GM18520 (cell line): ENCODE measurements around the gene ARMC7.
"Not testable (repeated sequence)": the region's sequence is repeated elsewhere in the genome, so short reads cannot be mapped to it uniquely, and the experiment has no call there.

Source experiments
- ATAC-seq: cut with Tn5 transposase; IDR thresholded peaks from one replicate; pipeline ENCODE4 v1.9.1; 2021; ENCODE audit not compliant: unreplicated experiment

The ARMC7 gene

DNA sequence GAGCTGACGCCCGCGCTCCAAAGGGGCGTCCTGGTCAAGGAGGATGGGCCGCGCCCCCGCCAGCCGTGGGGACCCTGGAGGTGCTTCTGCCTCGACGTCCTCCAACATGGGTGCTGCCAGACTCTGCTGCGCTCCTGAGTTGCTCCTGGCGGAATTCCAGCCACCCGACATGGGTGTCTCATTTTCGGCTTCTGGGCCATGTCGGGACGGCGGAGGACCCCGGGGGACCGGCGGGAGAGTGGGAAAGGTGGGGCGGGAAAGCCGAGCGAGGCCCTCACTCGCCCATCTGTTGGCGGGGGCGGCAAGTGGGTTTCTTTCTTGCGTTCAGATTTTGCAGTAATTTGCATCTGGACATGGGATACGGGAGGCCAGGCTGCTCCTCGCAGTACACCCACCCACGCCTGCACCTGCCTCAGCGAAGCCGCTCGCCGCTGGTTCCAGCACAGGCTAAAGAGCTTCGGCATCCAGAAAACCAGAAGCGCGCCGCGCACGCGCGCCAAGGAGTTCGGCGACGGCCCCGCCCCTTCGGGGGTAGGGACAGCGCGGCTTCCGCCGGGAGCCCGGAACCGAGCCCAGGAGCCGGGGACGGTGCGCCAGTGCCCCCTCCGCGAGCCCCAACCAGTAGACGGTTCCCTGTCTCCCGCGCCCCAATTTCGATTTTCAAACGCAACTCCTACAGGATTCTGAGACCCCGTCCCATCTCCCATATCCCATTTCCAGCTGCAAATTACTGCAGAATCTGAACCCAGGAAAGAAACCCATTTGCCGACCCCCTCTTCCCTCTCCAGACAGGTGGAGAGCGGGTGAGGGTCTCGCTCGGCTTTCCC, at the start of gene ARMC7:
Gene ARMC7, plus strand, starts transcription at position 563 of the 827 bp plus-strand sequence. CDS start 320 bp downstream, outside the sequence.
- peak; percentile 39 for ATAC-seq

DNA sequence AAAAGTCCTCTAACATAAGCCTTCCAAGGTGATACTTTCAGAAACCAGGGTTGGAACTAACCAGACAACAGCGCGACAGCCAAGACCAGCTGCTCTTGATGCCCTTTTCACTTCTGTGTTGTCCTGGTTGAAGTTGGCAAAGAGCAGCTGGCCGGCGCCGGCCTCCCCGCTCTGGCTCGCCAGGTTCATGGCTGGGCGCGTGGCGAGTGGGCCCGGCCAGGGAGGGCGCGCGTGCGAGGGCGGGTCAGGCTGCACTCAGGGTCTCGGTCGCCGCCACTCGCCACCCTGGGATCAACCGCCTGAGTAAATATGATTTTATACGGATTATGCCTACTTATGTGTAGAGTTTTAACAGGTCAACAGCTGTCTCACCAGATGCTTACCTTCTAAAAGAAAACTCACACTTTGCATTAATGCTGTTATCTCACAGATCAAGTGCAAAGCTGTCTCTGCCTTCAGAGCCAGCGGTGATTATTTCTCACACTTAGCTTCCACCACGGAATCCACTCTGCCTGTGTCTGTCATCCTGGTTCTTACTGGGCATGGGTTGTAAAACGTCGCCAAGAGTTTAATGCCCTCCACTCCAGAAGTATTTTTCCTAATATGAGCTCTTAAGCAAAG, 49.2 kb upstream of the ARMC7 start:
- no peak for ATAC-seq

DNA sequence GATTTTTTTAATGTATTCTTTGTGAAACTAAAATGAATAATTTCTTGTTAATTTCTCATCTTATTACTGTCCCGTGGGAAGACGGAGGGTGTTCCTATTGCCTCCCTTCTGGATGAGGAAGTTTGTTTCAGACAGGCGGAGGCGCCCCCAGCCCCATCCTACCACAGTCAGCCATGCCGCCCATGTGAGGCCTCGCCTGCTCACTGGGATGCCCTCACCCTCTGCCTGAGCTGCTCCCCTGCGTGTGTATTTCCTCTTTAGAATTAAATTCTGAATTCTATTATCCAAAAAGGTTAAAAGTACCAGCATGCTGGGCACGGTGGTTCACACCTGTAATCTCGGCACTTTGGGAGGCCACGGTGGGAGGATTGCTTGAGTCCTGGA, 48.7 kb upstream of the ARMC7 start:
- no peak for ATAC-seq

DNA sequence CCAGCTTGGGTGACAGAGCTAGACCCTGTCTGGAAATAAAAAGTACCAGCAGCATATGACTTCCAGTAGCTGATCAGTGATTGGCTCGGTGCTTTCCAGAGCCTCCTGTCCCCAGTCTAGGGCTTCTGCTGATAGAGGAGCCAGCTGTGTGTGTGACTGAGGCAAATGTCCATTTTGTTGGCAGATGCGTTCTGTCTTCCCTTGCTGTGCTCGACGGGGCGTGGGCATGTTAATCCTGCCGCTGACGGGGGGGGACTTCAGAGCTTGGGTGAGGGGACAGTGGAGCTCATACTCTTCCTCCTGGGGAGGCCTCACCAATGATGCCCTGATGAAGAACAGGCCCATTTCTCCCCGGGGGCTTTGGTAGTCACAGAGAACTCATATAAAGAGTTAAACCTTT, 48.2 kb upstream of the ARMC7 start:
- ATAC-seq: no peak

DNA sequence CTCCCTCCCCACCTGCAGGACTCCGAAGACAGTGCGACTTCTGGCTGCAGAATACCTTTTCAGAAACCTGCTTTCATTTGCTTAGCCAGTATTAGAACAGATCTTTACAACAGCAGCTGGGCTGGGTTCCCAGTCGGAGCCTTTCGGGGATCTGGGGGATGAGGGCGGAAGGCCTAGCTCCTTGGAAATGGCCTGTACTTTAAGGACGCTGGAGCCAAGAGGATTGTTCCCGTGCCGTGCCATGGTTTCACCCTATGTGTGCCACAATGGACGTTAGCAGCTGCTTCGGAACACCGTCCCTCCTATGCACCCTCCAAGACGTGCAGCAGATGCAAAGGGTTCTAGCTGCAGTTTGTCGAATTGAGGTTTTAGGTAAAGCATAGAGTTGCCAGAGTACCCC, 46.6 kb upstream of the ARMC7 start:
- no peak for ATAC-seq

DNA sequence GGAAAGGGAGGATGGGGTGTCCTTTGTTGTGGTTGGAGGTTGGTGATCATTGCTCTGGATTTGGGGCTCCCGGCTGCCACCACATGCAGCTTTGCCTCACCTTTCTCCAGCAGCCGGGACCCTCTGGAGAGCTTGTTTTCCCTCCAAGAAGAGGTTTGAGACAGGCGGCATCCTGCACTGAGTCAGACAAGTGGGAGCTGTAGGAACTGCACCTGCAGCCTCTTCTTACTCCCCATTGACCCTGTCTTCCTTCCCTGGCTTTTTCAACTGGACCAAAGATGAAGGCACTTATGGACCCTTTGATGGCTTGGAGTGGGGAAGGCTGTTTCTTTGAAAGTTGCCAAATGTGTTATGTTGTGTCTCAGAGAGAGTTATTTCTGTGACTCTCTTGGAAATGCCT, 46.1 kb upstream of the ARMC7 start:
- no peak for ATAC-seq

DNA sequence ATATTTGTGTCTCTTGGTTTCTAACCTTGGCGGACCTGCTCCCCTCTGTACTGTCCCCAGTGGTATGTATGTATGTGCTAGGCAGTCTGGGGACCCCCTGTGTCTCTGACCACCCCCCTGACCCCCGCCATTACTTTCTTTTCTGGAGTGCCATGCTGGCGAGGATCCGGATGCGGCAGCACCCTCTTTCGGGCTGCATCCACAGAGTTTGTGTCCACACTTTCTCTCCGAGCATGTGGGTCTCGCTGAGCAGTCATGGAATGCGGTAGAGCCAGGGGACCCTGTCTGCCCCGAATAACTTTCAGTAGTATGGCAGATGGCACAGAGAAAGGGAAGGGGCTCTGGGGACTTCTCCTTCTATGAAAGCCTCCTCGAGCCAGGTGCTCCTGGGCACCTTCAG, 45.7 kb upstream of the ARMC7 start:
- ATAC-seq: no peak

DNA sequence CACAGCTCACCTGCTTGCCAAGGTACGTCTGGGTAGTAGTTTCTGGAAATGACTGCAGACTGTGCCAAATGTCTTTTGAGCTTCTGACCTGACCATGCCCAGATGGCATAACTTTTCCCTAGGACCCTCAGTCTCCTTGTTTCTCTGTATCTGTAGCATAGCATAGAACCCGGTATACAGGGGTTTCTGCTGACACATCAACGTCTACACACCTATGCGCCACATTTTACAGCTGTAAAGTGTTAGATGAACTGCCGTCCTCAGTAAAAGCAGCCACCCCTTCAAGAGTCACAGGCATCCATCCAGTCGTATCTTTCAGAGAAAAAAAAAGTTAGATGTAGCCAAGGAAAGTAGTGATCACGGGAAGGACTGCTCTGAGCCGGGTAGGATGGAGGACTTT, 45.3 kb upstream of the ARMC7 start:
- no peak for ATAC-seq

DNA sequence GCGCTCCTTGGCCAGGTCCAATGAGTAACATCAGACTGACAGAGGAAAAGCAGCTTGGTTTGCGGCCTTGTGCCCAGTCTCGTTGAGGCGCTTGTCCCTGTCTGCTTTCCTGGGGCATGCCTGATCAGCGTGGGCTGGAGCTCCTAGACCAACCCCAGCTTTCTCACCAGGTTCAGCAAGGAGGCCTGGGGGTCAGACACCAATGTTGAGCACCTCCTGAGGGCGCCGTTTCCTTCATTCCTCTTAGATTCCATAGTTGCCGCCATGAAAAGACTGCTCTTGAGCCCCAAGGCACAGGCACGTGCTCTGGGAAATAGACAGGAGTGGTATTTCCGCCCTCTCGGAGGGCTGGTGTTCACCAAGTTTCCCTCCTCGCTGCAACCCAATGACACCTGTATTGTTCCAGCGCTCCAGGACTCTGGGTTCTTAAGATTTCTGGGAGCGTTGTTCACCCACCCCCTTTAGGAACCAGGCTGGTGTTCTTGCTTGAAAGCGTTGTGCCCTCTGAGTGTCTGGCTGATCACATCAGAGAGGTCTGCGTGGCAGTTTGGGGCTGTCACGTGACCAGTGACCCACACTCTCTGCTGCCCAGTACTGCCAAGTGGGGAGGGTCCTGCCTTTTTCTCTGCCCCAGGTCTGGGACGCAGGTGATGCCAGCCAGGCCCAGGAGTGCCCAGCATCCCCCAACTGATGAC, 44.8 kb upstream of the ARMC7 start:
- ATAC-seq: no peak

DNA sequence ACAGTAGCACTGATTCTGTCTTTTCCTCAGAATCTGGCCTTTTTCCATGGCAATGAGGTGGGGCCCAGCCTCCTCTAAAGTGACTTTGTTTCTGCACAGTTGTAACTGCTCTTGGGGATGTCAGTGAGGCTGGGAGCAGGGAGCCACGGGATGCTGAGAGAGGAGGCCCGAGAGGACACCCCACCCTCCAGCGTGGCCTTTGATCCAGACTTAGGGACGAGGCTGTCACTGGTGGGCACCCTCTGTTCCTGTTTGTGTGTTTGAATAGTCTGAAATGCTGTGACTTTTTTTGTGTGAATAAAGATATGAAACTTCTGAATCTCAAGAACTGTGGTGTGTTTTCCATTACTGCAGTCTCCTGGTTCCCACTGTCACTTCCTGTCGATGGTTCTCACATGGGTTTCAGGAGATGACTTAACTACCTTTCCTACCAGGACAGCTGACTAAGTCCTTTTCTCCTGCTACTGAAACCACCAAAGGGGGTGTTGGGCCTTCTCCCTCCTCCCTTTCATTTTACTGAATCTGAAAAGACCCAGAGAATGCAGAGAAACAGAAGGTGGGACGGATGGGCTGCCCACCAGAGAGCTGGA, 44.1 kb upstream of the ARMC7 start:
- no peak for ATAC-seq

DNA sequence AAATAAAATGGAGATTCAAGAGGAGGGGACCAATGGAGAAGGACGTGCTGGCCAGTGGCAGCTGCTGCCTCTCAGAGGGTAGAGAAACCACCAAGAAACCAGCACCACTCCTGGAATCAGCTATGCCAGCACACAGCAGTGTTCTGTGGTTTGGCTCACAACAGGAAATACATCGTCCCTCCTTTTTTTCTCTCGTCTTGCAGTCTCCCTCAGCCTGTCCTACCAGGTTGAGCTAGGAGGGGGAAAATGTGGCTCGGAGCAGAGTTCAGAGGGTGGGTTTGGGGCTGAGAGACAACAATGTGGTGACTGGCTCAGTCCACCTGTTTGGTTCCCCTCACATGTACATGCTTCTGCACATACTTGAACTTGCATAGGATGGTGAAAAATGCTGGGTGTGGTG, 41.9 kb upstream of the ARMC7 start:
- no peak for ATAC-seq

DNA sequence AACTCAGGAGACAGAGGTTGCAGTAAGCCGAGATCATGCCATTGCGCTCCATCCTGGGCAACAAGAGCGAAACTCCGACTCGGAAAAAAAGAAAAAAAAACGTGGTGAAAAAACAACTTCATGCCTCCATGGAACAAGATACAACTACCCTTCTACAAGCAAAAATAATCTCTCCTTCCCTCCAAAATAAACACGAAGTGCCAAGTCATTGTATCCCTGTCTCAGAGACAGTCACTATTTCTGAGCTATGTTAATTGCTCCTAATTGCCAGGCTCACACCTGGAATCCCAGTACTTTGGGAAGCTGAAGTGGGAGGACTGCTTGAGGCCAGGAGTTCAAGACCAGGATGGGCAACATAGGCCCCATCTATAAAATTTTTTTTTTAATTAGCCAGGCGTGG, 41.0 kb upstream of the ARMC7 start:
- ATAC-seq: no peak

DNA sequence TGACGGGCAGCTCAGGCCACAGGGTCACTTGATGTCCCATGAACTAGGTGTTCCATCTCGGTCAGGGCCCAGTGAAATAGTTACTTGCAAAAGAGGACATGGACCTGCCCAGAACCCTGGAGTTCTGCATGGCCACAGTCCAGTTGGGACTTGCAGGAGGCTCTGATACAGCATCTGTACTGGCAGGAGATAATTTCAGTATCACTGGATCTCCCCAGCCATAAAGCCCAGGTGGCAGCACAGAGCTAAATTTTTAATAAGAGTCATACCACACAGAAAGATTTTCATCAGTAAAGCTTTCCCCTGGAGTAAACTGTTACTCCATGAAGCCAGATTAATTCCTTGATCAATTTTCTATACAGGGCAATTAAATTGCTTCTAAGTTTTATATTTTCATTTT, 40.0 kb upstream of the ARMC7 start:
- no peak for ATAC-seq

DNA sequence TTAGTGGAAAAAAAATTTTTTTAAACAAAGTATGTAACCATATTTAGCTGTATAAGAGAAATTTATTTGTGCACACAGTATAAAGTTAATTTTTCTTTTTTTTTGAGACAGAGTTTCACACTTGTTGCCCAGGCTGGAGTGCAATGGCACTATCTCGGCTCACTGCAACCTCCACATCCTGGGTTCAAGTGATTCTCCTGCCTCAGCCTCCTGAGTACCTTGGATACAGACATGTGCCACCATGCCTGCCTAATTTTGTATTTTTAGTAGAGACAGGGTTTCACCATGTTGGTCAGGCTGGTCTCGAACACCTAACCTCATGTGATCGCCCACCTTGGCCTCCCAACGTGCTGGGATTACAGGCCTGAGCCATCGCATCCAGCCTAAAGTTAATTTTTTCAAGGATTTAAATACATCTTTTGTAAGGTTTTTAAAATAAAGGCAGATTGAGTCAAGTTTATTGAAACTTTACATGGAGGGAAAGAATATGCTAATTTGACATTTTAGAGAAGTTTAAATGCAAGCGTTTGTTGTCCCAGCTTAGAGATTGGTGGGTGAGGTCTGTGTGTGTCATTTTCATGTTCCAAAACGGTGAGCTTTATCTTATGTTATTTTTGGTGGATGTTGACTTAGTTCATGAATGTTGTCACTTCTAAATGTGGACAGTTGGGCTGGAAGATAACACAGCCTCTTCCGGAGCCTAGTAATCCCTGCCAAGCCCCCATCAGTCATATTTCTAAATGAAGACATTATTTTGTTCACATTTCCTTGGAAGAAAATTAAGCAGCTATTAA, 38.1 kb upstream of the ARMC7 start:
- ATAC-seq: not testable (repeated sequence)

DNA sequence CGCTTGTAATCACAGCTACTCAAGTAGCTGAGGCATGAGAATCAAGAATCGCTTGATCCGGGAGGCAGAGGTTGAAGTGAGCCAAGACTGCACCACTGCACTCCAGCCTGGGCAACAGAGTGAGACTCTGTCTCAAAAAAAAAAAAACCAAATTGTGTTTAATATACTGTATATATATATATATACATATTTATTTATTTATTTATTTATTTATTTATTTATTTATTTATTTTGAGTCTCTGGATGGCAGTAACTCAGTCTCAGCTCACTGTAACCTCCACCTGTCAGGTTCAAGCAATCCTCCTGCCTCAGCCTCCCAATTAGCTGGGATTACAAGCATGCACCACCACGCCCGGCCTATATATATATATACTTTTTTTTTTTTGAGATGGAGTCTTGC, 36.9 kb upstream of the ARMC7 start:
- ATAC-seq: not testable (repeated sequence)

DNA sequence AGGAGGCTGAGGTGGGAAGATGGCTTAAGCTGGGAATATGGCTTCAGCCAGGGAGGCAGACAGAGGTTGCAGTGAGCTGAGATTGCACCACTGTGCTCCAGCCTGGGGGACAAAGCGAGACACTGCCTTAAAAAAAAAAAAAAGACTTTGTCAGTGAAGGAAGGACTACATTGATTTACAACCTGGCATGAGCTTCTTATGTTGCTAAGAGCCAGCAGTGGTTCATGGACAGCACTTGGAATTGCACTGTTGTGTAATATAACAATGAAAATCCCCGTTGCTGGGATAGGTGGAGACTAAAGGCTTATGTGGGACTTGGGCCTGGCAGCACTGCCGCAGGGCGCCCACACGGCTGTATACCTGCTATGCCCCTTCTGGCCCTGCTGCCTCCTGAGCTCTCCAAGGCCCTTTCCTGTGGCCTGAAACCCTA, 36.1 kb upstream of the ARMC7 start:
- ATAC-seq: no peak

DNA sequence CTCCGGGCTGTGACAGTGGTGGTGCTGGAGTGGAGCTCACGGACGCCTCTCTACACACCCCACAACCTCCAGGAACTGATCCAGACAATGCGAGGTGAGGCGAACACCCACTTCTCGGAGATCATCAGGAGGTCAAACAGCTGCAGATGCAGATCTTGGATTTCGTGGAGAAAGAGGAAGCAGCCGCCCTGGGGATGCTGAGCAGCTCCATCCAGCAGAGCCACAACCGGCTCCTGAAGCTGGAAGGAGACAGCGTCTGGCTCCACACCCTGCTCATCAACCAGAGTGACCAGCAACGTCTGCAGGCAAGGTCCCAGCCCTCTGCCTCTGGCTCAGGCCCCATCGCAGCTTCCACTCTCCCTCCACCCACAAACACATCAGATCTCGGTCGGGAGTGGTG, 35.2 kb upstream of the ARMC7 start:
- ATAC-seq: no peak

DNA sequence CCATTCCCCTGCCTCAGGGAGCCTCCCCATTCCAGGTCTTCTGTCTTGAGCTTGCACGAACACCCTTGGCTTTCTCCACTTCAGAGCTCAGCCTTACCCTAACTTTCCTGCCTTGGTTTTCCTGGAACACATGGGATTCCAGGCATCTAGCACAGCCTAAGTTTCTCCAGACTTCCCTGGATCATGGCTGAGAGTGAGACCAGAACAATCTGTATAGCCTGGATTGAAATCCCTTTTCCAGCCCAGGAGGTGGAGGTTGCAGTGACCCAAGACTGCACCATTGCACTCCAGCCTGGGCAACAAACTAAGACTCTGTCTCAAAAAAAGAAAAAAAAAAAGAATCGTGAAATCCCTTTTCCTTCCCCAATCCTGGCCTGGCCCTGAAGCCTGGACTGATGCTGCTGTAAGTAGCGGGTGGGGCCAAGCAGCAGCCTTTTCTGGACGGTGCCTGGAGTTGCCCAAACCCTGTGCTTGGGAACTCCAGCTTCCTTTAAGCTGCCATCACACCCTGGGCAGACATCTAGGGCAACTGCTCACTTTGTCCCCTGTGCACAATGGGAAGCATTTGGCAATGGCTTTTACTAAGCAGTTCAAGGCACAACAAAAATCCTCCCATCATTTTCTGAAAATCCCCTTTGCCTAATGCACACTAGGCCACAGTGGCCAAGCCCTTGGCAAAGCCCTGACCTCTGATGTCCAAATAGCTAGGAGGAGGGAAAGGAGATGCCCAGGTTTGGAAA, 34.0 kb upstream of the ARMC7 start:
- ATAC-seq: no peak

DNA sequence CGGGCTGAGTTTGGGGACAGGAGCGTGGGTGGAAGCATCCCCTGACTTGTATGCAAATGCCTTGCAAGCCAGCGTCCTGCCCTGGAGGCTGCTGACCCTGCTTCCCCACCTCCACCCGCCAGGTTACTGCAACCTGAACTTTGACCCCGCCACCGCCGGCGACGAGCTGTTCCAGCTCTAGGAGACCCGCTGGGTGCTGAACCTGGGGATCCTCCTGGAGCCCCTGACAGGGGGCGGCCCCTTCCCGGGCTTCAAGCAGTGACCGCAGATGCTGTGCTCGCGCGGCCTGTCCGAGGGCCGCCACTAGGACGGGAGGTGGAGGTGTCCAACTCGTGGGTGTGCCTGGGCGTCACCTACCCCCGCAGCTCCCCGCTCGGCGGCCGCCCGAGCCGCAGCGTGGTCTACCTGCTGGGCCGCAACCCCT, 32.7 kb upstream of the ARMC7 start:
- ATAC-seq: no peak
